Right lobe of liver (tissue), 4 donors: ENCODE measurements around the gene GATAD2B.

Source experiments
- CTCF ChIP-seq, 4 donors: fragments of 200-600 bp in 3 of 4; fragments of 450-650 bp in 1 of 4; IDR thresholded peaks; one replicate each; pipeline versions ENCODE4 v1.5.1 to v1.8.0; 2016 to 2022; ENCODE audit warnings: antibody characterized with exemption in 4 of 4, mild to moderate bottlenecking in 2 of 4
- POLR2A ChIP-seq: fragments of 450-650 bp; IDR thresholded peaks from one replicate; pipeline ENCODE4 v1.6.1; 2017; ENCODE audit warnings: antibody characterized with exemption, mild to moderate bottlenecking
- donor health status: DM: no; HTN: no; CAD: no.
- donor health status: DM: no; HTN: no; CAD: no.
- donor health status: DM: no; HTN: yes; CAD: no.

GRCh38 chr1:153793973-153794615, 128.7 kb downstream of the GATAD2B start:
- TF ChIP-seq CTCF (IDR thresholded peaks at IDR 0.05) (no peak), POLR2A (no peak)
